Right forelimb (tissue), 1 donor: ENCODE data around the gene TNS2.
"Not testable (repeated sequence)": the region's sequence is repeated elsewhere in the genome, so short reads cannot be mapped to it uniquely, and the experiment has no call there.

ENCODE experiments used
- DNase-seq: peaks from one replicate; pipeline ENCODE4 v3.0.0-alpha.2; 2018

TNS2 gene

DNA sequence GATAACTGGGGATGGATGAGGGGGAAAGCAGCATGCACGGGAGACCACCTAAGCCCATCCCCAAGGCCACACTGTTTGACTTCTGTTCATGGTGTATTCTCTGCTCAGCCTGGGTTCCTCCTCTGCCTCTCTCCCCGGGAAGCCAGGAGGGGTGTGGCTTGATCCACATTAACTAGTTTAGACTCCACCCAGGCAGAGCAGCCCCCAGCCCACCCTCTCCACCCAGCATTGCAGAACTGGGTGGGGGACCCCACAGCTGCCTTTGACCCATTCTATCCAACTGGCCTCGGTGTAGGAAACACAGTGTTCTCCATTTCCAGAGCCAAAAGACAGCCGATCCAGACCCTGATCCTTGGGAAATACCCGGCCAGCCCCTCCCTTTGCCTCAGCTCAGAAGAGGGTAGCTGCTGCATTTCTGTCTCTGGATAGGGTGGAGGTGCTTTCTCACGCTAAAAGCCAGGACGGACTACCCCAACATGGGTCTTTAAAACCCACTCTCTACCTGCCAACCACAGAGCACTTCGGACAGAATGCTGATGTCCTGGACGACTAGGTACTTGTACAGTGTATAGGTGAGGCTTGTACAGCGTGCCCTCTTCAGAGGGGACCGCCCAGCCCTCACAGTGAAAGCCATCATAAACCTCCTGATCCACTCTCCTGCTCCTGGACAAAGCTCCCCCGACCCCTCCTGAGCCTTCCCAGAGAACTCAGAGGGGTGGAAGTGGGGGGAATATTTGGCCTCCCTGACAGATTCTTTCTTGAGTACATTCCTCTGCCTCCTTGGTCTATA, 20.0 kb downstream of the TNS2 start:
- DNase-seq = peak; percentile 70

DNA sequence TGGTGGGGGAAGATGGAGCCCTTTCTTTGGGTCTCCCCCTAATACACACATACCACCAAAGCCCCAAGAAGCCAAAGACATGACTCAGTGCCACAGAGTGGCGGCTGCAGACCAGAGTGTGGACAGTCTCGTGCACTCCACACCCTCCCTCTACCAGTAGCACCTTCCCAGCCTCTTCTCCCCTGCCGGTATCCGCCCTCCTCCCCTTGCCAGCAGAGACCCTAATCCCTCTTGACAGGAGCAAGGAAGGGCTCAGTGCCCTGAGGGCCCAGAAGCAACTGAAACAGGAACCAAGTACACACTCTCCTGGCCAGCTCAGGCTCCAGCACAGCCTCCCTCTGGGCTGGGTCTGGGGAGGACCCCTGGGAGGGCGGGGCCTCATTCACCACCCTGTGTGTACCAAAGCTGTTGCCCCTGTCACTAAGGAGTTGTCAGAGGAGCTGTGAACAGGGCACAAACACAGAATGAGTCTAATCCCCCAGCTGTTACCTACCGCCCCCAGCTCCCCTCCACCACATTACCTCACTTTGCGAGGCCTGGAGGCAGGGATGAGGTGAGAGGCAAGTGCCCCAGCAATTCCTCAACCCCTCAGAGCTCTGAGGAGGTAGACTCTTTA, 21.1 kb downstream of the TNS2 start:
- DNase-seq = peak; percentile 54

DNA sequence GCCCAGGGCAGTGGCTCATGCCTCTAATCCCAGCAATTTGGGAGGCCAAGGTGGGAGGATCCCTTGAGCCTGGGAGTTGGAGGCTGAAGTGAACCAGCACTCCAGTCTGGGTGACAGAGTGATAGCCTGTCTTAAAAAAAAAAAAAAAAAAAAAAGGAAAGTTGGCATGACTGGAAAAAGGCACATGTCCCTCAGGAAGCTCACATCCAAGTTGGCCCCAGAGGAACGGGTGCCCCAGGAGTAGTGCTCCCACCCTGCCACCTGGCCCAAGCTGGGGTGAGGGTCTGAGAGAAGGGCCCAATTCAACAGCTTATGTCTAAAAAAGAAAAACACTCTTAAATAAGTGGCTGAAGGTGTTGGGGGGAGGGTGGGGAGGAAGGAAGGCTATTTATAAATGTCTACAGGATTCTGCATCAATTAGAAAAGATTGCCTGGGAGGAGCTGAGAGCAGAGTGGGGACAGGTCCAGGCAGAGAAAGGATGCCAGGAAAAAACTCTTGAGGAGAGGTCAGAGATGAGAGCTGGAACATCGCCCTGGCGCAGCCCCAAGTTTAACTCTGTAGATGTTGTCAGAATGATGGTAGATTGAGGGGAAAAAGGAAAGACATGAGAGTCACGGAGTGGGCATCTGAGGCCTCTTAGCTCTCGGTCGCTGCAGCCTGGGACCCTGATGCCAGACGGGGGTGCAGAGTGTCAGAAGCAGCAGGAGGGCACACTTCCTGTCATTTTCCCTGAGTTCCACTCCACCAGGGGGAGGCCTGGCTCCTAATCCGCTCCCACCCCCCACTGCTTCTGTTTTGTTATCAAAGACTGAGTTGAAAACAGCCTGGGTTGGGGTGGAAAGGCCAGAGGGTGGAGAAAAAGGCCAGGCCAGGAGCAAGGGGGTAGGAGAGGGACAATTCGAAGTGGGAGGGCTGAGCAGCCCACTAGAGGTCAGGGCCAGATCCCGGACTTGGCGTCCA, 22.0 kb downstream of the TNS2 start:
- DNase-seq = peak; percentile 87

DNA sequence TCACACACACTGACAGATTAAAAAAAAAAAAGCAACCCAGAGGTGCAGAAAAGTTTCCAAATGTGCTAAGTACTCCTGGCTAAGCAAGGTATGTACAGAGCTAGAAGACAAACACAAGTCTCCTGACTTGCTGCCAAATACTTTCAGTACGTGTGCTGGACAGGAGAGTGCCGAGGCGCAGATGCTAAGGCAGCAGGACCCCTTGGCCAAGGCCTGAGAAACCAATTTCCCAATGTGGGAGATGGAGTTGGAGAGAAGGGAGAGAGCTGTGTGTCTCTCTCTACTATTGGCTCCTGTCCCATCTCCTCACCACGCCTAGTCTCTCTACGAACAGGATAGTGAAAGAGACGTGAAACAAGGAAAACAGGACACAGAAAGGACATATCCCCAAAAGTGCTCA, 24.0 kb downstream of the TNS2 start:
- peak; percentile 60 for DNase-seq

DNA sequence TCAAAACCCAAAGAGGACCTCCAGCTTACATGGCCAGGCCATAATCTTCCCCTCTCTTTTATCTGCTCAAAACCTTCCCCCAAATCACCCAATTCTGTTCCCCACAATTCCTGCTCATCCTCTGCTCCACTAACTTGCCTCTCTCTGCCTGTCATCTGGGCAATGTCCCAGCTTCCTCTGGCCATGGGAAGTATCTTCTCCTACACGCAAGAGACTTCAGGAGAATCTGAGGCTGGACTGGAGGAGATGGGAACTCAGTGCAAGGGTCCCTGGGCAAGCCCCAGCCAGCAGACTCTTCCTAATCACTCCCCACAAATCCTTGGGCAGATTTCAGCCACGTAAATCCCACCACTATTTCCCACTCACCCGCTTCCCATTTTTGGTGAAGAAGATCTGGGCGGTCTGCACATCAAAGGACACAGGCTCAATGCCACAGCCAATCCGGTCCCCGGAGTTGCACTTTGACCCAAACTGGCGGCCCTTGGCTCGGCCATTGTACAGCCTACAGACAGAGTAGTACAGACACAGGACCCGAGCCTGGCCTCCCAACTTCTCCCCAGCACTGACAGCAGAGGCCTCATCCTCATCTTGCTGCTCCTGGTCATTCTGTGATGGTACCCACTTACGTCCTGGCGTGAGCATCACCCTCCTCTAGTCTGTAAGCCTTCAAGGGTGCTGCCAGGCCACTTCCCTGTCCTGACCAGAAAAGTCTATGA, 24.6 kb downstream of the TNS2 start:
- DNase-seq = peak; percentile 56

DNA sequence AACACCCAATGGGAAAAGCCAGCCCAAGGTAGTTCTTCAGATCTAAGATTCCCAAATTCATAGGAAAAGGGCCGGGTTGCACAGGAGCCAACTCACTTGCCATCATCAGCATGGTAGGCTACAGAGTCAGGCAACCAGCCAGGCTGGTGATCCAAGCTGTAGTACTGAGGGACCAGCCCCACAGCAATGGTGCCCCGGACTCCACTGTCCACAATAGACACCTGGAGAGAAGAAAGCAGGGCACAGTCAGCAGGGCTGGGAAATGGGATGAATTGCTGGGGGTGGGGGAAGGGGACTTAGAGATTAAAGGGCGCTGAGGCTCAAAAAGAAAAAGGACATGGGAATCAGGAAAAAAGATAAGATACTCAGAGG, 25.1 kb downstream of the TNS2 start:
- no peak for DNase-seq

DNA sequence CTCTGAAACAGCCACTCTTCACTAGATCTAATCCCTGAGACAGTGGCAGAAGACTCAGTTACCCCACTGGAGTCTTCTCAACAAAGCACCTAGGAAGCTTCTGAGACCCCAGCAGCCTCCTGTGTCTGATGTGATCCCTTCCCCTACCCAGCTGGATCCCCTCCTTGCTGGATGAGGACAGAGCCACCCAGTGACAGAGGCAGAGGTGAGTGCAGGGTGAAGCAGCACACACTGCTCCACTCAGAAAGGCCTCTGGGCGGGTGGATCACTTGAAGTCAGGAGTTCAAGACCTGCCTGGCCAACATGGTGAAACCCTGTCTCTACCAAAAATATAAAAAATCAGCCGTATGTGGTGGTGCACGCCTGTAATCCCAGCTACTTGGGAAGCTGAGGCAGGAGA, 26.6 kb downstream of the TNS2 start:
- no peak for DNase-seq

DNA sequence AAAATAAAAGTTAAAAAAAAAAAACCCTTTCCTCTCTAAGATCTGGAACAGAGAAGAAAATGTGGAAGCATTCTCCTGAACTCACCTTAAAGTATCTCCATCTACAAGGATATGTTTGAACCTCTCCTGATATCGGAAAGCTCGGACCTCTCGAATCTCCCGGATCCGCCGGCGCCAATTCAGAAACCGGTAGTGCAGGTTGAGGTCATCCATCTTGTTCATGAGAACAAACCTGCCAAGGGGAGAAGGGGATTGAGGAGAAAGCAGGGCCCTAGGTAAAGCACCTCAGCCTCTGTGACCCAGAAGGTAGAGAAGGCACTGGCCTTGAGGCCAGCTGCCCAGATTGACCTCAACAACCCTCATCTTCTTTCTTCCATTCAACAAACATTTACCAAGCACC, 27.2 kb downstream of the TNS2 start:
- no peak for DNase-seq

DNA sequence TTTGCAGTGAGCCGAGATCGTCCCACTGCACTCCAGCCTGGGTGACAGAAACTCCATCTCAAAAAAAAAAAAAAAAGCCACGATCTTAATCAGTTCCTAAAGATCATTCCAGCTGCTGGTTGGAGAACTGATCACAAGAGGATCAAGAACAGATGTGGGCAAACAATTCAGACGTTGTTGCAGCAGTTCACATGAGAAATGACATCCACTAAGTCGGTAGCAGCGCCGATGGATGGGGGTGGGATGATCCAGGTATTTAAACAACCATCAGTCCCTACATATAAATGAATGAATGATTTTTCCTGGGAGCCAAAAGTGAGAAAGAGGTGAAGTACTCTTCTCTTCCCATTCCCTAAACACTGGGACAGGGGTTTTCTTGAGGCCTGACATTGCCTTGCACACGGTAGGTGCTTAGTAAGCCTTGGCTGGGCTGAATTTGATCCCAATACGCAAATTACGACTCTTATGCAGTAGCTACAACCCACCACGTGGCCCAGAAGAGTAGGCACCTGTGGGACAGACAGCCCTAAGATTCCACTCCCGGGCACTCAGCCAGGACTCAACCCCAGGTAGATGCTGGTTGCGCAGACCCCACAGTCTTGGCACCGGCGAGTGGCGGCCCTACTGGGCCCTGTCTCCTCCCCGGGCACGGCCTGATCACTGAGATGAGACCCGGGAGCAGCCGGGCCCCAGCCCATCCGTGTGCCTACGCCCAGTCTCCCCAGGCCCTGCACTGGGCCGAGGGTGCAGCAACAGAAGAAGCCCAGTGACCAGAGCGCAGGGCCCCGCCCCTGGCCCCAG, 28.8 kb downstream of the TNS2 start:
- no peak for DNase-seq

DNA sequence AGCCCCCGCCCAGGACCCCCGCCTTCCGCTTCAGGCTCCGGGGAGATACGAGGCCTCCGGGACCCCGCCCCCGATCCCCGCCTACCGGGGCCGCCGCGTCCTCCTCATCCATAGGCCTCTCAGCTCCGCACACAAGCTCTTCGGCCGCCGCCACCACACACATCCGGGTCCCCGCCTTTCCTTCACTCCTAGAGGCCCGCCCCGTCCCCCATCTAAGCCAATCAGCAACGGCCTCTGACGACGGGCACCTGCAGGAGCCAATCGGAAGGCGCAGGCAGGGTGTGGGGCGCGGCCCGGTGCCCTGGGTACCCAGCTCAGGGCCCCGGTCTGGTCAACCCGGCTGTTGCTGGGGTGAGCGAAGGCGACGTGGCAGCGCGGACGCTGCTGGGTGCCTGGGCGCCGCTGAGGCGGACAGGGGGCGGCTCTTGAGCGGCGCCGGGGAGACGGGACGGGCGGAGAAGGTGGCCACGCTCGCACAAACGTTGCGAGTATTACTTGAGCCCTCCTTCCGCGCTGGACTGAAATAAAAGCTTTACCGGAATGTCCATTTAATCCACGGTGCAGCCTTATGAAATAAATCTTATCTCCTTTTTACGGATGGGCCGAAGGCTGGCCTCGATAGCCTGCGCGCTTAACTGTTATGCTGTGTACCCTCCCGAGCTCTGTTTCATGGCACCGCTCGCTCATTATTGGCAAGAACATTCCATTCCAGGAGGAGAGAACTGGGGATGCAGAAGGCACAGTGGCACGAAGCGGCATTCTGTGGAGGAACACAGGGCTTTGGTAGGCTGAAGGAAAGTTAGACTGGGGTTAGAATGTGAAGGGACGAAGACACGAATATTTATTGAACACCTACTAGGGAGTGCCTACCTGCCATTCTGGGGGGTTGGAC, 29.6 kb downstream of the TNS2 start, which contains the start of gene SPRYD3:
TSS of gene SPRYD3 (minus strand) at position 165 of the 892 bp plus-strand sequence. CDS start at position 108, 57 bp downstream.
- DNase-seq = peak; percentile 99

DNA sequence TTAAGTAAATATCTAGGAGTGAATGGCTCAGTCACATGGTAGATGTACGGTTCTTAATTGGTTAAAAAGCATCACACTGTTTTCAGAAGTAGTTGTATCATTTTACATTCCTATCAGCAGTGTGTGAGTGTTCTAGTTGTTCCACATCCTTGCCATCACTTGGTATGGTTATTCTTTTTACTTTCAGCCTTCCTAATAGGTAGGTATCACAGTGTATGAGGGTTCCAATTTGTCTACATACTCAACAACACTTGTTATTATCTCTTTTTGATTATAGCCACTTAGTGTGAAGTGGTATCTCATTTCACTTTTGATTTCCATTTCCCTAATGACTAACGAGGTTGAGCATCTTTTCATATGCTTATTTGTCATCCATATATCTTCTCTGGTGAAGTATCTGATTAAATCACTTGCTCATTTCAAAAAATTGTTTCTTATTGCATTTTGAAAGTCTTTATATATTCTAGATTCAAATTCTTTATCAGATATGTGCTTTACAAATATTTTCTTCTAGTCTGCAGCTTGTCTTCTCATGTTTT, 32.8 kb downstream of the TNS2 start:
- no peak for DNase-seq

DNA sequence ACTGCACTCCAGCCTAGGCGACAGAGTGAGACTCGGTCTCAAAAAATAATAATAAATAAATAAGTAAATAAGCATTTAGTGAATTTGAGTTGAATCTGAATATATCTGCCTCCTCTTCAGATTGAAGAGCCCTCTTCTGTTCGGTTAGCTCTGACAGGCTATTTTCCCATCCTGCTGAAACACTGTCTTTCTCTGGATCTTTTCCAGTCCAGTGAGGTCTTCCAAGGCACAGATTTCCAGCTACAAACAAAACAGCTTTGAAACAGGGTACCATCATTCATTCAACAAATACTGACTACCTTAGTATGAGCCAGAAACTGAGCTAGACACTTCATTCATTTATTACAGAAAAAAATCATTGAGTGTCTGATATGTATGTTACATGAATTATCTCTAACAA, 36.5 kb downstream of the TNS2 start:
- no peak for DNase-seq

DNA sequence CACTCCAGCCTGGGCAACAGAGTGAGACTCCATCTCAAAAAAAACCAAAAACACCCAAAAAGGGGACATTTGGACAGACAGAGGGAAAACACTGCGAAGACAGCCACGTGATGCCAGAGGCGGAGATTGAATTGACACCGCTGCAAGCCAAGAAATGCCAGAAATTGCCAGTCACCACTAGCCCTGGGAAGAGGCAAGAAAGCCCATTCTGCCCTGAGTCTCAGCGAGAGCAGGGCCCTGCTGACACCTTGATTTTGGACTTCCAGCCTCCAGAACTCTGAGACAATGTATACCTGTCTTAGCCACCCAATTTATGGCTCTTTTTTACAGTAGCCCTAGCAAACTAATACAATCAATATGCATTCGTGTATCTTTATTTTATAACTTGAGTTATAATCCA, 40.2 kb downstream of the TNS2 start:
- DNase-seq = no peak

DNA sequence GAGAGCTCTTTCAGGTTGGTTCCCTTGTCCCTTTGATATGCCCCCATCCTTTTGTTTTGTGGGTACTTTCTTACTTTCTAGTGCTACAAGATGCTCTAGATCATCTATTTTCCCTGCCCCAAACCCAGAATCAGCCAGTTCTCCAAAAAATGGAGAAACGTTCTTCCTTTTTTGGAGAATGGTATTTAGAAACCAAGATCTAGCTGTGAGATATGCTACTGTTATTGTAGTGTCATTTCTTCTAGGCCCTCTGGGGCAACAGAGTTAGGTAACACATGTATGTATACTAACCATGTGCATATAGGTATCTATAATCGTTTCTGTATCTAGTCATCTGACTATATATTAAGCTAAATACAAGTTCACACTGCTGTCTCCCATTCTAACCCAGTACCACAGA, 40.7 kb downstream of the TNS2 start:
- DNase-seq = no peak

DNA sequence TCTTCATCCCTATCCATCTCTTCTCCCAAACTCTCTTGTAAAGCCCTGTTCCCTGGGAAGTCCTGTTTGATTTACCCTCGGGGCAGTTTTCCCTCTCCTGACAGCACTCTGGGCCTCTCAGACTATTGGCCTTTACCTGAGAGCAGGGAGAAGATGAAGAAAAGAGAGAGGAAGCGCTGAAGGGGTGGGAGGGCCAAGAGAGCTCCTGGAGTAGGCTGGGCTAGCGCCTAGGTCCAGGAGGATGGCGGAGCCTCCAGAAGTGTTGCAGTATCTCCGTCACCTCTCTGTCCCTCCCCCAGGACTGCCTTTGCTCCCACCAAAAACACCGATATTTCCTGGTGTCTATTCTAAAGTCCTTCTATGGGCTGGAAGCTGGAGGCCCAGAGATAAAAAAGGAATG, 41.9 kb downstream of the TNS2 start:
- DNase-seq = no peak

DNA sequence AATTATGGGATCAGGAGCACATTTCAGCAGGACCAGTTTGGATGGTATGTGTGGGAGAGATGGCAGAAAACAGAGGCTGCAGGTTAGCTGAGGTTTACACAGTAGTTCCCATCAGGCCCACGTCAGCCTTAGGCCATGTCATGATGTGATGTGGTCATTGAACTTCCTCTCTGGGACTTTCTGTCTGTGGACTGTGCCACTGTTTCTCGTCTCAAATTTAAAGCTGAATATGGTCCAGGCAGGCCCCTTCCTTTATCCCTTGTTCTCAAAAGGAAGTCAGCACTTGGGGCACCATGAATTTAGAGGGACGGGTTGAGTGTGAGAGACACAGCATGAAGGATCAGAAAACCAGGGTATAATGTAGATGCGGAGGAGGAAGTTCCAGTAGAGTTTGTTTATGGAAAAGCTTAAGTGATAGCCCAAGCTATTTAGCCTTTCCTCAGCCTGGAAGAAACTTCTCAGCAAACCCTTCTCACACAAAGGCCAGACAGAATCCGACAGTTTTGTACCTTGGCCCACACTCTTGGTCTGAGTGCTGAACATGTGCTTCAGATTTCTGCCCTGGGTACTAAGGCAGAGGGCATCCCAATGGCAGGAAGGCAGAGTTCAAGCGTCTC, 44.0 kb downstream of the TNS2 start:
- DNase-seq = no peak

DNA sequence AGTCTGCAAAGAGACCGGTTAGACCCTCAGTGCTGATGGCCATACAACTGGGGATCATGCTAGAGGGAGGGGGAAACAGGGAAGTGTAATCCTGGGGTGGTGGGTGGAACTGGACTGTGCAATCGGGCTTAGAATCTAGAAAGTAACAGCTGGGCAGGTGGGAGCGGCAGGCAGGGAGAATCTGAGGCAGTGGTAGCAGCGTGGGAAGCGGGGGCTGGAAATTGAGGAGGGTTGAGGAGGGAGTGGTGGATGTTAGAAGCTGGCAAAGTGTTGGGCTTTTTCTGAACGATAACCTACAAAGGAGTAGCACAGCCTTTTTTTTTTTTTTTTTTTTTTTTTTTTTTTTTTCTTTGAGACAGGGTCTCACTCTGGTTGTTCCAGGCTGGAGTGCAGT, 44.5 kb downstream of the TNS2 start:
- no peak for DNase-seq

DNA sequence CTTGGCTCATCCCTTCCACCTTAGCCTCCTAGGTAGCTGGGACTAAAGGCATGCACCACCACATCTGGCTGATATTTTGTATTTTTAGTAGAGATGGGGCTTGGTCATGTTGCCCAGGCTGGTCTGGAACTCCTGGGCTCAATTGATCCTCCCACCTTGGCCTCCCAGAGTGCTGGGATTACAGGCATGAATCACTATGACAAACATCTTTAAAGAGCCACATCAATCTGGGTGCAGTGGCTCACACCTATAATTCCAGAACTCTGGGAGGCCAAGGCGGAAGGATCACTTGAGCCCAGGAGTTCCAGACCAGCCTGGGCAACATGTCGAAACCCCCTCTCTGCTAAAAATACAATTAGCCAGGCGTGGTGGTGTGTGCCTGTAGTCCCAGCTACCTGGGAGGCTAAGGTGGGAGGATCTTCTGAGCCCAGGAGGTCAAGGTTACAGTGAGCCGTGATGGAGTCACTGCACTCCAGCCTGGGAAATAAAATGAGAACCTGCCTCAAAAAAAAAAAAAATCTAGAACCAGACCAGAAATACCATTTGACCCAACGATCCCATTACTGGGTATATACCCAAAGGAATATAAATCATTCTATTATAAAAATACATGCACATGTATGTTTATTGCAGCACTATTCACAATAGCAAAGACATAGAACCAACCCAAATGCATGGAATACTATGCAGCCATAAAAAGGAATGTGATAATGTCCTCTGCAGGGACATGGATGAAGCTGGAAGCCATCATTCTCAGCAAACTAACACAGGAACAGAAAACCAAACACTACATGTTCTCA, 45.1 kb downstream of the TNS2 start:
- not testable (repeated sequence) for DNase-seq

DNA sequence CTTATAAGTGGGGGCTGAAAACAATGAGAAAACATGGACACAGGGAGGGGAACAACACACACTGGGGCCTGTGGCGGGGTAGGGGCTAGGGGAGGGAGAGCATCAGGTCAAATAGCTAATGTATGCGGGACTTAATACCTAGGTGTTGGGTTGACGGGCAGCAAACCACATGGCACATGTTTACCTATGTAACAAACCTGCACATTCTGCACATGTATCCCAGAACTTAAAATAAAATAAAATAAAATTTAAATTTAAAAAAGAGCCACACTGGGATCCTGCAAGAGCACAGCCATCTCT, 45.7 kb downstream of the TNS2 start:
- not testable (repeated sequence) for DNase-seq
